Testis (tissue), 3 donors: ENCODE data around the gene ADM2. TPM values are rescaled to one million over a fixed set of nuclear protein-coding genes. Genes with fewer than 3 reads are reported as not detected.

Source experiments
- DNase-seq: peaks from one replicate; pipeline ENCODE4 v3.0.0-alpha.2; 2019
- H3K27ac ChIP-seq, 2 donors: fragments of 200-600 bp; sonication (generic); one replicate each; pipeline ENCODE4 v1.5.1; 2019
- H3K27me3 ChIP-seq: fragments of 200-600 bp; sonication (generic); one replicate; pipeline ENCODE4 v1.5.1; 2019
- H3K36me3 ChIP-seq: fragments of 200-600 bp; sonication (generic); one replicate; pipeline ENCODE4 v1.5.1; 2017; ENCODE audit warnings: low read depth; ENCODE audit errors: missing control alignments
- H3K4me1 ChIP-seq: fragments of 200-600 bp; sonication (generic); one replicate; pipeline ENCODE4 v1.5.1; 2019
- H3K4me3 ChIP-seq, 2 donors: fragments of 200-600 bp; sonication (generic); one replicate each; pipeline ENCODE4 v1.5.1; 2017 to 2019
- H3K9me3 ChIP-seq: fragments of 200-600 bp; sonication (generic); one replicate; pipeline ENCODE4 v1.5.1; 2017
- CTCF ChIP-seq, 3 experiments: fragments of 450-650 bp in 2 of 3; fragments of 200-600 bp in 1 of 3; sonication (generic) in 1 of 3; IDR thresholded peaks; one replicate each; pipeline ENCODE4 v1.5.1; 2016 to 2019; ENCODE audit warnings: antibody characterized with exemption in 3 of 3, mild to moderate bottlenecking in 2 of 3, moderate library complexity in 1 of 3
- POLR2A ChIP-seq: fragments of 450-650 bp; IDR thresholded peaks from one replicate; pipeline ENCODE4 v1.6.1; 2017; ENCODE audit warnings: antibody characterized with exemption, mild to moderate bottlenecking, moderate library complexity
- WGBS, 2 donors: methylation state at CpG; one replicate each; pipeline ENCODE4 v1.1.5; 2018; 5-methylcytosine and 5-hydroxymethylcytosine counted together
- intact Hi-C: fragments of 100-400 bp; cut with DNase I; formaldehyde crosslinking; loops from one replicate; pipeline ENCODE4 v1.15.1; 2023; ENCODE audit warnings: low total_unique reads
- polyA plus RNA-seq: library from polyadenylated mRNA; stranded (reverse); fragments of 350-450 nt; fragmentation: Illumina TruSeq; extraction: RNeasy Lipid Tissue Mini Kit (QIAGEN cat#74804); gene quantifications from one replicate; pipeline ENCODE4 v1.2.3, GENCODE V29; 2014; ENCODE audit warnings: low read depth, low replicate concordance; ENCODE audit not compliant: insufficient read depth
- total RNA-seq, 2 donors: library from RNA; depleted of rRNA; stranded (reverse); fragments of >200 nt; gene quantifications; one replicate each; pipeline ENCODE4 v1.2.3, GENCODE V29; 2016

The ADM2 gene
- total and polyA plus RNA-seq, 3 donors from 2014 or later, result 0.99 to 1.9 (median 1.0) TPM

GRCh38 chr22:50452649-50453048 lies 28.7 kb upstream of the ADM2 start:
- H3K4me3 ChIP-seq, result no peak overlapping the region
- no peaks in the 10 kb centered on the region for H3K36me3 ChIP-seq
- H3K4me1 ChIP-seq, result no peaks in the 10 kb centered on the region
- H3K9me3 ChIP-seq, result no peaks in the 10 kb centered on the region
- intact Hi-C loops, result no loop called here
- DNase-seq, result no peak
- TF ChIP-seq POLR2A (no peak), CTCF (IDR thresholded peaks at IDR 0.05) (no peak)
- no peaks in the 10 kb centered on the region for H3K27me3 ChIP-seq
- no peak overlapping the region for H3K27ac ChIP-seq
- WGBS, 2 donors, result 84 to 90% methylated on average over 2 to 5 of the region's 5 CpGs

GRCh38 chr22:50454556-50455075 lies 26.7 kb upstream of the ADM2 start:
- Histone ChIP-seq H3K27ac (no peak overlapping the region), H3K36me3 (no peaks in the 10 kb centered on the region), H3K27me3 (no peaks in the 10 kb centered on the region), H3K9me3 (no peaks in the 10 kb centered on the region), H3K4me1 (no peaks in the 10 kb centered on the region), H3K4me3 (no peak overlapping the region)
- intact Hi-C loops, result no loop called here
- no peak for DNase-seq
- WGBS, 2 donors, result 90 to 95% methylated on average over 18 to 26 of the region's 27 CpGs
- no peak for TF ChIP-seq CTCF (IDR thresholded peaks at IDR 0.05)
- no peak for TF ChIP-seq POLR2A

GRCh38 chr22:50455201-50455600 lies 26.1 kb upstream of the ADM2 start:
- WGBS, 2 donors, result 96% methylated on average over 15 of the region's 18 CpGs; no CpG with 5 or more reads in 1 of the 2 donors

GRCh38 chr22:50456026-50456425 lies 25.3 kb upstream of the ADM2 start:
- 86 to 95% methylated on average over 11 of the region's 11 CpGs for WGBS, 2 donors
- Histone ChIP-seq H3K4me3 (no peak overlapping the region), H3K4me1 (no peaks in the 10 kb centered on the region), H3K9me3 (no peaks in the 10 kb centered on the region), H3K36me3 (no peaks in the 10 kb centered on the region), H3K27me3 (no peaks in the 10 kb centered on the region), H3K27ac (no peak overlapping the region)
- DNase-seq, result no peak
- no peak for TF ChIP-seq POLR2A
- no peak for TF ChIP-seq CTCF (IDR thresholded peaks at IDR 0.05)
- intact Hi-C loops, result no loop called here

More at GRCh38 chr22:50455201-50455600, 26.1 kb upstream of the ADM2 start:
- no peaks in the 10 kb centered on the region for H3K36me3 ChIP-seq
- no peaks in the 10 kb centered on the region for H3K27me3 ChIP-seq
- no peaks in the 10 kb centered on the region for H3K4me1 ChIP-seq
- no peak overlapping the region for H3K4me3 ChIP-seq
- no peak overlapping the region for H3K27ac ChIP-seq
- no peak for DNase-seq
- H3K9me3 ChIP-seq, result no peaks in the 10 kb centered on the region
- TF ChIP-seq POLR2A (no peak), CTCF (IDR thresholded peaks at IDR 0.05) (no peak)
- intact Hi-C loops, result no loop called here
